HG02759 (cell line): ENCODE measurements around the gene FMOD.

Experiments used
- ATAC-seq: cut with Tn5 transposase; IDR thresholded peaks from one replicate; pipeline ENCODE4 v1.9.1; 2021; ENCODE audit warnings: mild to moderate bottlenecking, moderate library complexity; ENCODE audit not compliant: unreplicated experiment

The FMOD gene

DNA sequence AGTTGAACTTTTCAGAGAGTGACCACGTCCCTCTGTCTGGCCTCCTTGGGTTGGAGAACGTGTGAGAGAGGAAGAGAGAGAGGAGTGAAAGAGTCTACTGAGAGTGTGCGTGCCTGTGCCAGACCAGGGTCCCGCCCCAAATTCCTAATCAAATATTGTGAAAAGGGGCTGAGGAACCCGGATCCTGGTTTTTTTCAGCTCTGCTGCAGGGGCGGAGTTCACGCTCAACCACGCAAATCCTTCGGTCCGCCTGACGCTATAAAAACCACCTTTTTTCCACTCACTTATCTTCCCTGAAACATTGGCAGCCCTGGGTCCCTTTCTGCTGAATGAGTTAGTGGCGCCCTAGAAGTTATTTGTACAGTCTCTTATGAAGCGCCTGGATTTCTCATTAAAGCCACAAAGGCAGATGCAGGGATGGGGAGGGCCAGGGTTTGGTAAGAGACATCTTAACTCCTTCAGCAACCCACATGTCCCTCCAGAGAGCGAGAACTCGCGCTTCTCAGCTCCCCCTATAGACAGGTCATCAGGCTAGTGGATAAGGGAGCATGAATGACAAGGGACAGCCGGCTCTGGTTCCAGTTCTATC, at the start of gene FMOD:
FMOD (minus strand) TSS at position 86 of the 589 bp plus-strand sequence. CDS start 2,852 bp downstream, outside the sequence.
- no peak for ATAC-seq

GRCh38 chr1:203396595-203397194, 45.8 kb upstream of the FMOD start:
- no peak for ATAC-seq

GRCh38 chr1:203395751-203396150, 44.8 kb upstream of the FMOD start:
- ATAC-seq, result no peak

DNA sequence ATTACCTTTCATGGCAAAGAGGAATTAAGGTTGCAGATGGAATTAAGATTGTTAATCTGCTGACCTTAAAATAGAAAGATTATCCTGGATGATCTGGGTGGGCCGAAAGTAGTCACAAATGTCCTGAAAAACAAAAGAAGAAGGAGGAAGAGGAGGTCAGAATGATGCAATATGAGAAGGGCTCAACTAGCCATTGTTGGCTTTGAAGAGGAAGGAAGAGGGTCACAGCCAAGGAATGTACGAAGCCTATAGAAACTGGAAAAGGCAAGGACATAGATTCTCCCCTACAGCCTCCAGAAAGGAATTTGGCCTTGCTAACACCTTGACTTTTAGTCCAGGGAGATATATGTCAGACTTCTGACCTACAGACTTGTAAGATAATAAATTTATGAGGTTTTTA, 39.4 kb upstream of the FMOD start:
- ATAC-seq, result no peak

GRCh38 chr1:203388683-203389082, 37.8 kb upstream of the FMOD start:
- ATAC-seq, result no peak

DNA sequence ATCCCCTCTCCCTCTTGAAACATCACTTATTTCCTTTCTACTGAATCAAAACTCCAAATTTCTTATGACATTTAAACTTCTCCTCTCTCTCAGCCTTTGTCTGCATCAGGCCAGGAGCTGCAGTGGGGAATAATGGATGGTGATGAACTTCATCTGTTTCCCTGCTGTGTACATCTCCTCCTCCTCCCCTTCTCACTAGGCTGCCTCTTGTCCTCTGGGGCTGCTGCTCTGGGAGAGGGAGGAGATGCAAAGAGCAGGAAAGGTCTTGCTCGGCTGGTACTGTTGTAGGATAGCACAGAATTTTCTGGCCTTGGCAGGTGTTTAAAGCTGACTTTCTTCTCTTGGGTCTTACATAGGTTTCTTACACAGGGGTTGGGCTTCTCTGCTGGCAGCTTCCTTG, 31.1 kb upstream of the FMOD start:
- ATAC-seq, result no peak

DNA sequence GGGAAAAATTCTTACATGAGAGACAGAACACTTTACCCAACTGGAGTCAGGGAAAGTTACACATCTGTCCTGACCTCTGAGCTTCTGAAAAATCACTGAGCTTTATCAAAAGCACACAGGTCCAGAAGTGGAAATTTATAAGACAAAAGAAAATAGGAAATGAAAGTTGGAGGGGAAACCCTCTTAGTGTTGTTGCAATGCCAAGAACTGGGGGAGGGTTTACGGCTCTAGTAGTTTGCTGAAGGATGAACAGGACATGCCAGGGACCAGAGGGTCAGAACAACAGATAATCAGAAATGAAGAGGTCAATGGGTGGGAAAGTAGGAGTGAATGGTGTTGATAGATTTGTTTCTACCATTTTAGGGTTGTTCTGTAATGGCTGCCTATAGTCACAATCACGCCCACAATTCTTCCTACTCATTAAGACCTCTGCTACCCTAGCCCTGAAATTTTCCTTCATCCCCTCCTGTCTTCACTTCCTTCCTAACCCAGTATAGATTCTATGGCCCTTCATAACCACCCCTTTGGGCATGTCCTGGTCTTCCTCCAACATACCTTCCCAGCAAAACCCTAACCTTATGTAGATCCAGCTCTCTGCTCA, 30.3 kb upstream of the FMOD start:
- peak; percentile 79 for ATAC-seq

GRCh38 chr1:203380420-203381150, 29.7 kb upstream of the FMOD start:
- ATAC-seq, result peak; percentile 57

- ATAC-seq, result no peak
Observed at GRCh38 chr1:203379825-203380224, 28.9 kb upstream of the FMOD start.

GRCh38 chr1:203378556-203379245, 27.8 kb upstream of the FMOD start:
- no peak for ATAC-seq

GRCh38 chr1:203373991-203374390, 23.1 kb upstream of the FMOD start:
- ATAC-seq, result no peak

DNA sequence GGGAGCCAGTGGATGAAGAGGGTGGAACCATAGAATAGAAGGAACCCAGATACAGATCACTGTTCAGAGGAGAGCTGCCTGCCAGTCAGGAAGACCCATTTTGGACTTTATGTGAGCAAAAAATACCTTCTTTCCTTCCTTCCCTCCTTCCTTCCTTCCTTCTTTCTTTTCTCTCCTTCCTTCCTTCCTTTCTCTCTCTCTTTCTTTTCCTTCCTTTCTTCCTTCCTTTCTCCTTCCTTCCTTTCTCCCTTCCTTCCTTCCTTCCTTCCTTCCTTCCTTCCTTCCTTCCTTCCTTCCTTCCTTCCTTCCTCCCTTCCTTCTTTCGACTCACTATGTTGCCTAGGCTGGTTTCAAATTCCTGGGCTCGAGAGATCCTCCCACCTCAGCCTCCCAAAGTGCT, 22.1 kb upstream of the FMOD start:
- ATAC-seq, result no peak

DNA sequence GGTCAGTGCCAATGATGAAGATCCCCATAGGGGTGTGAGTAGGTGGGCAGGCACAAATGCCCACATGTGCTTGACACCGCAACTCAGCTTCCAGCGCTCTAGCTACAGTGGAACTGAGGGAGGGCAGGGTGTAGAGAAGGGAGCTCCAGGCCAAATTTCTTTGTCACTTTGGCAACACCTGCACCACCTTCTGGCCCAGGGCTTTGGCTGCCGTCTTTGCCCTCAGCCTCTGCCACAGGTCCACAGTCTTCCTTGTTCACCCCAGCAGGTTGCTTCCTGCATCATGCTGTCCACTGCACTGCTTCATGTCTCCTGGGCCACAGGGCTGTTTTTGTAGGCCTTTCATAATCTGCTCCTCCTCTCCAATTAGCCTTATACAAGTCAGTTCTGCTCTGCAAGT, 20.4 kb upstream of the FMOD start:
- no peak for ATAC-seq

DNA sequence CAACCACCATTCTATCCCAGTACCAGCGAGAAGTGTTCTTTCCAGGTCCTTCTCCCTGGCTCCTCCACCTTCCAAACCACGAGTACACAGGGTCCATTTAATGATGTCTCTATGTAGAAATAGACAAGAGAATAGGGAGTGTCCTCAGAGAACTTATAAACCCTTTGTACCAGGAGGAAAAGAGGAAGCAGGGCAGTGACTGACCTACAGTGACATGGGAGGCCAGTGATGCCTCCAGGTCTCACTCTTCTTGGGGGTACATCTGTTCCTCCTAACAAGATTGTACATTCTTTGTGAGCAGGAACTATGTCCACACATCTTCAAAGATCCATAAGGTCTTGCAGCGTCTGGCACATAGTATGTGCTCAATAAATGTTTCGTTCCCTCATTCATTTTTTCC, 18.7 kb upstream of the FMOD start:
- ATAC-seq, result no peak

- ATAC-seq, result no peak
Observed at GRCh38 chr1:203368624-203369451, 17.9 kb upstream of the FMOD start.

GRCh38 chr1:203367057-203367456, 16.1 kb upstream of the FMOD start:
- no peak for ATAC-seq

DNA sequence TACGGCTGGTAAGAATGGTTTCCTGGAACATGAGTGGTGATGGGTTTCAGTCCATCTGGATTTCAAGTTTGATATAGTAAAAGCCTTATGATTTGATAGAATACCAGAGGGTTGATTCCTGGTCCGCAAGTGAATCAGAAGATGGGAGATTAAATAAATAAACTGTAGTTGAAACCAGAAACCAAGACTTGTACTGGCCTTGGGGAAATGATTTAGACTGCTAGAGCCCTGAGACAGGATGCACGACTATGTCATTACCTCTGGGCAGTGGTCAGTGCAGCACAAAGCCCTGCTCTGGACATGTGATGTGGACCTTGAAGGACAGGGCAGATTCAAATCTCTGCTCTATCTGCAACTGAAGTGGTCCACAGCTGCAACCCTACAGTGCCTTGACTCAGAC, 15.6 kb upstream of the FMOD start:
- ATAC-seq, result no peak

- no peak for ATAC-seq
Observed at GRCh38 chr1:203364806-203365205, 13.9 kb upstream of the FMOD start.

DNA sequence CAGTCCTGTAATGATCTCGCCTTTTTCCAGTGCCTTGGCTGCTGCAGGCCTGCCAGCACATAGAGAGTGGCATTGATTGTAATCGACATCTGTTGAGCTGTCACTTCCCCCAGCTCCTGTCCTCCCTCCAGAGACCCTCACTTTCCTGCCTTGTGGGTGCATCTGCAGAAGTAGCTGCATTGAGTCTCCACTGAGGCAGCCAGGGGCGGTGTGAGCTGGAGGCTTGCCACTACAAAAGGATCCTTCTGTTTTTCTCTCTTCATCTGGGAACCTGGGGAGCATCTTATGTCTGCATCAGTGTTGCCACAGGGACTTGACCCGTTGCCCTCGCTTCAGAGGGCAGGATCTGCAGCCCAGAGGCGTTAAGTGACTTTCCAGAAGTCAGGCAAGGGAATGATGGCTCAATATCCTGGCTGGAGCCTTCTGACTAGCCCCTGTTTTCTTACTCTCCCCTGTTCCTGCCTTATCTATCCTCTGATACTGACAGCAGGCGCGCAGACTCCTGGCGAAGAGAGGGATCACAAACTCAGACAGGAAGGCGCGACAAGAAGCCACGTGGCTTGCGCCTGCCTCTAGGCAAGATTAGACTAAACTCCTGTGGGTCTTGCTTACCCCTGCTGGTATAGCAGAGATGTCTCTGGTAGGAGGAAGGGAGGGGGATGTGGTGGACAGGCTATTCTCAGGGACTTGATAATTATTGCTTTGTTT, 13.3 kb upstream of the FMOD start:
- no peak for ATAC-seq

GRCh38 chr1:203362720-203363025, 11.8 kb upstream of the FMOD start:
- no peak for ATAC-seq
